B cell (primary cell): ENCODE results near the gene PCSK7. TPM values are rescaled to one million over a fixed set of nuclear protein-coding genes. Genes with fewer than 3 reads are reported as not detected.

Source experiments
- ATAC-seq: fragments of 200-7000 bp; cut with Tn5 transposase; one replicate; pipeline ENCODE4 v1.10.0; 2021; ENCODE audit warnings: low read depth, mild to moderate bottlenecking, moderate number of reproducible peaks, moderate library complexity
- CTCF ChIA-PET: fragments of 350-600 bp; sonication (Branson Sonifier 250); formaldehyde crosslinking; loops from one replicate; lab custom pipeline; 2021; ENCODE audit warnings: antibody characterized with exemption, inconsistent platforms; lab: Charles Lee
- POLR2A ChIA-PET: fragments of 350-600 bp; sonication (Branson Sonifier 250); formaldehyde crosslinking; loops from one replicate; lab custom pipeline; 2021; ENCODE audit warnings: antibody characterized with exemption; lab: Charles Lee
- DNase-seq: peaks from one replicate; pipeline ENCODE4 v3.0.0; 2013
- H2AFZ ChIP-seq: 2 replicates; pipeline ENCODE4 v1.6.1; 2012; ENCODE audit warnings: mild to moderate bottlenecking, low read depth, low read length; ENCODE audit not compliant: insufficient read depth, poor library complexity, severe bottlenecking
- H3K27ac ChIP-seq, 2 donors: 1 replicate in 1 of 2; 2 replicates in 1 of 2; pipeline ENCODE4 v1.5.1; 2012 to 2013; ENCODE audit warnings: low read length in 2 of 2, mild to moderate bottlenecking in 2 of 2, moderate library complexity in 1 of 2
- H3K27me3 ChIP-seq, 4 experiments: fragments of 200-600 bp in 1 of 4; sonication (generic) in 1 of 4; replicated peaks in 1 of 4; 1 replicate in 2 of 4; 2 replicates in 2 of 4; pipeline versions ENCODE4 v1.6.1 to v1.7.0; 2013 to 2016; ENCODE audit warnings: low read length in 3 of 4, mild to moderate bottlenecking in 2 of 4, mixed read lengths in 1 of 4, moderate library complexity in 1 of 4; ENCODE audit not compliant: insufficient read depth in 4 of 4, control insufficient read depth in 3 of 4; ENCODE audit errors: control extremely low read depth in 1 of 4
- H3K36me3 ChIP-seq, 2 experiments: replicated peaks in 1 of 2; 1 replicate in 1 of 2; 2 replicates in 1 of 2; pipeline versions ENCODE4 v1.6.1 to v1.7.1; 2013; ENCODE audit warnings: low read length in 1 of 2; ENCODE audit not compliant: insufficient read depth in 2 of 2, control insufficient read depth in 1 of 2; ENCODE audit errors: control extremely low read depth in 1 of 2, extremely low read depth in 1 of 2
- H3K4me1 ChIP-seq, 2 donors: fragments of 200-600 bp in 1 of 2; sonication (generic) in 1 of 2; 1 replicate in 1 of 2; 2 replicates in 1 of 2; pipeline versions ENCODE4 v1.5.1 to v1.6.1; 2013 to 2017; ENCODE audit warnings: low read length in 2 of 2; ENCODE audit not compliant: control insufficient read depth in 2 of 2, insufficient read depth in 2 of 2
- H3K4me2 ChIP-seq: replicated peaks from 2 replicates; pipeline ENCODE3; 2012; ENCODE audit warnings: mild to moderate bottlenecking, low read depth, low read length; ENCODE audit not compliant: poor library complexity, severe bottlenecking
- H3K4me3 ChIP-seq, 5 experiments: fragments of 200-600 bp in 1 of 5; sonication (generic) in 1 of 5; 1 replicate in 3 of 5; 2 replicates in 2 of 5; pipeline versions ENCODE4 v1.5.1 to v1.7.0; 2011 to 2016; ENCODE audit warnings: low read length in 4 of 5, mild to moderate bottlenecking in 4 of 5, low read depth in 2 of 5, control low read depth in 1 of 5, moderate library complexity in 1 of 5; ENCODE audit not compliant: insufficient read depth in 1 of 5; ENCODE audit errors: control extremely low read depth in 1 of 5, extremely low read depth in 1 of 5
- H3K79me2 ChIP-seq: fragments of 200-600 bp; sonication (generic); one replicate; pipeline ENCODE4 v1.6.0; 2016; ENCODE audit warnings: low read length; ENCODE audit not compliant: control insufficient read depth, insufficient read depth
- H3K9ac ChIP-seq: fragments of 200-600 bp; sonication (generic); 2 replicates; pipeline ENCODE4 v1.6.1; 2017; ENCODE audit warnings: mild to moderate bottlenecking, low read length, moderate library complexity
- H3K9me3 ChIP-seq, 3 donors: one replicate each; pipeline versions ENCODE4 v1.6.1 to v1.7.1; 2013; ENCODE audit warnings: low read length in 2 of 3; ENCODE audit not compliant: control insufficient read depth in 2 of 3, insufficient read depth in 1 of 3; ENCODE audit errors: control extremely low read depth in 1 of 3
- H4K20me1 ChIP-seq: 2 replicates; pipeline ENCODE4 v1.6.0; 2012; ENCODE audit warnings: mild to moderate bottlenecking, low read length; ENCODE audit not compliant: insufficient read depth, control insufficient read depth, poor library complexity, severe bottlenecking
- H3K27ac Mint-ChIP-seq: one replicate; pipeline ENCODE4 v1.8.0; 2021; ENCODE audit warnings: mixed read lengths
- H3K27me3 Mint-ChIP-seq: one replicate; pipeline ENCODE4 v1.8.0; 2021; ENCODE audit warnings: mixed read lengths
- H3K4me1 Mint-ChIP-seq: one replicate; pipeline ENCODE4 v1.8.0; 2021; ENCODE audit warnings: mixed read lengths
- H3K4me3 Mint-ChIP-seq: one replicate; pipeline ENCODE4 v1.8.0; 2021; ENCODE audit warnings: mixed read lengths
- H3K9me3 Mint-ChIP-seq: one replicate; pipeline ENCODE4 v1.8.0; 2022; ENCODE audit warnings: mixed read lengths; ENCODE audit not compliant: insufficient read depth
- EZH2 ChIP-seq: IDR thresholded peaks from 2 replicates; pipeline ENCODE4 v1.6.1; 2012; ENCODE audit warnings: borderline replicate concordance, low read depth, mild to moderate bottlenecking, moderate library complexity, low read length; ENCODE audit not compliant: insufficient read depth, poor library complexity, severe bottlenecking
- WGBS: methylation state at CpG from one replicate; pipeline ENCODE4 v1.1.5; 2013; ENCODE audit warnings: missing lambda C conversion rate; ENCODE audit not compliant: insufficient coverage; 5-methylcytosine and 5-hydroxymethylcytosine counted together
- intact Hi-C: fragments of 100-400 bp; cut with micrococcal nuclease; formaldehyde crosslinking; loops from one replicate; pipeline ENCODE4 v1.10.0; 2022
- polyA plus RNA-seq: library from polyadenylated mRNA; depleted of rRNA; stranded (reverse); fragments of >200 nt; gene quantifications from 2 replicates; pipeline ENCODE4 v1.2.3, GENCODE V29; 2012
- total RNA-seq, 2 donors: library from RNA; stranded (reverse); fragments of 120-200 nt in 1 of 2; gene quantifications; 1 replicate in 1 of 2; 2 replicates in 1 of 2; pipeline versions ENCODE4 v1.2.3 to v1.2.4, GENCODE V29; 2013 to 2022
- TF ChIP-seq, protein P1 (sequence below): fragments of 200-600 bp; IDR thresholded peaks from one replicate; pipeline ENCODE4 v1.8.0; 2022; ENCODE audit warnings: antibody characterized with exemption, mild to moderate bottlenecking

PCSK7 gene
- total and polyA plus RNA-seq, 2 donors (not counting 1 experiment from before 2014, with no cell fraction given) = 203 to 283 TPM

GRCh38 chr11:117200813-117201657 is 30.8 kb downstream of the PCSK7 start:
- peak overlapping the region; percentile 27 for H3K4me2 ChIP-seq

More at GRCh38 chr11:117200813-117201657, 30.8 kb downstream of the PCSK7 start:
- Histone ChIP-seq H3K4me3 (no peak overlapping the region), H3K9ac (no peak overlapping the region), H3K36me3 (peaks cover 0 to 65% of the 10 kb centered on the region in 2 experiments), H3K79me2 (no peaks in the 10 kb centered on the region), H3K27ac (peak overlapping the region in 1 of 2 donors; percentile 68), H3K9me3 (no peaks in the 10 kb centered on the region), H4K20me1 (peaks cover 11% of the 10 kb centered on the region), H2AFZ (no peak overlapping the region), H3K27me3 (no peaks in the 10 kb centered on the region), H3K4me1 (peaks cover 15 to 36% of the 10 kb centered on the region in 2 donors)
- no peaks in the 10 kb centered on the region for H3K9me3 Mint-ChIP-seq
- POLR2A ChIA-PET = interaction anchor here (1.1 kb wide), 1 partner anchor 25 kb away, joined by 3 read pairs; no protein-coding TSS in a partner anchor
- H3K27me3 Mint-ChIP-seq = no peaks in the 10 kb centered on the region
- no peak for DNase-seq
- CTCF ChIA-PET = interaction anchor here (0.8 kb wide), 1 partner anchor 73 kb away, joined by 3 read pairs; no protein-coding TSS in a partner anchor
- H3K4me3 Mint-ChIP-seq = no peak overlapping the region
- TF ChIP-seq EZH2 = no peak
- TF ChIP-seq, protein P1, sequence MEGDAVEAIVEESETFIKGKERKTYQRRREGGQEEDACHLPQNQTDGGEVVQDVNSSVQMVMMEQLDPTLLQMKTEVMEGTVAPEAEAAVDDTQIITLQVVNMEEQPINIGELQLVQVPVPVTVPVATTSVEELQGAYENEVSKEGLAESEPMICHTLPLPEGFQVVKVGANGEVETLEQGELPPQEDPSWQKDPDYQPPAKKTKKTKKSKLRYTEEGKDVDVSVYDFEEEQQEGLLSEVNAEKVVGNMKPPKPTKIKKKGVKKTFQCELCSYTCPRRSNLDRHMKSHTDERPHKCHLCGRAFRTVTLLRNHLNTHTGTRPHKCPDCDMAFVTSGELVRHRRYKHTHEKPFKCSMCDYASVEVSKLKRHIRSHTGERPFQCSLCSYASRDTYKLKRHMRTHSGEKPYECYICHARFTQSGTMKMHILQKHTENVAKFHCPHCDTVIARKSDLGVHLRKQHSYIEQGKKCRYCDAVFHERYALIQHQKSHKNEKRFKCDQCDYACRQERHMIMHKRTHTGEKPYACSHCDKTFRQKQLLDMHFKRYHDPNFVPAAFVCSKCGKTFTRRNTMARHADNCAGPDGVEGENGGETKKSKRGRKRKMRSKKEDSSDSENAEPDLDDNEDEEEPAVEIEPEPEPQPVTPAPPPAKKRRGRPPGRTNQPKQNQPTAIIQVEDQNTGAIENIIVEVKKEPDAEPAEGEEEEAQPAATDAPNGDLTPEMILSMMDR = no peak
- intact Hi-C loops = no loop called here
- peak overlapping the region; percentile 82 for H3K27ac Mint-ChIP-seq
- peaks cover 30% of the 10 kb centered on the region for H3K4me1 Mint-ChIP-seq
- no peak for ATAC-seq
- 99% methylated on average over 10 of the region's 12 CpGs for WGBS
